Measurements from ENCODE around the gene EPAS1. TPM values are rescaled to one million over a fixed set of nuclear protein-coding genes. Genes with fewer than 3 reads are reported as not detected.

Gene EPAS1
- total RNA-seq, 1 donor from 2014 or later: 280 TPM

DNA sequence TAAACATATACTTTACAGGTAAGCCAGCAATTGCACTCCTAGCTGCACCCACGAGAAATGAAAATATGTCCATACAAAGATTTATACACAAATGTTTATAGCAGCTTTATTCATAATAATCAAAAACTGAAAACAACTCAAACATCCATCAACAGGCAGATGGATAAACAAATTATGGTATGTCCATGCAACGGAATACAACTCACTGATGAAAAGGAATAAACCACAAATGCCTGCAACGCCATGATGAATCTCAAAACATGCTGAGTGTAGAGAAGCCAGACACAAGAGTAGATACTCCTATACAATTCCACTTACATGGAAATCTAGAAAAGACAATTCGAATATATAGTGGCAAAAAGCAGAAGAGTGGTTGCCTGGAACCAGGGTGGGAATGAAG, 76.0 kb downstream of the EPAS1 start:
- peak overlapping the region; percentile 28 for H3K4me3 Mint-ChIP-seq (ENCODE audit: unreplicated experiment)
- no peak for DNase-seq (ENCODE audit: low spot score)
- peaks cover 9% of the 10 kb centered on the region for H3K4me1 Mint-ChIP-seq (ENCODE audit: unreplicated experiment)
- peaks cover 4% of the 10 kb centered on the region for H3K27me3 Mint-ChIP-seq (ENCODE audit: unreplicated experiment)
- H3K27ac Mint-ChIP-seq (ENCODE audit: unreplicated experiment): peak overlapping the region; percentile 19
- H3K36me3 Mint-ChIP-seq (ENCODE audit: low read depth, unreplicated experiment): peaks cover 68% of the 10 kb centered on the region
- H3K9me3 Mint-ChIP-seq (ENCODE audit: unreplicated experiment): no peaks in the 10 kb centered on the region
- no peak for TF ChIP-seq CTCF (IDR thresholded peaks at IDR 0.05; ENCODE audit: unreplicated experiment)

GRCh38 chr2:46375566-46376125, 78.4 kb downstream of the EPAS1 start:
- Mint-ChIP-seq H3K27ac (ENCODE audit: unreplicated experiment) (no peak overlapping the region), H3K36me3 (ENCODE audit: low read depth, unreplicated experiment) (peaks cover 67% of the 10 kb centered on the region), H3K27me3 (ENCODE audit: unreplicated experiment) (peaks cover 7% of the 10 kb centered on the region), H3K9me3 (ENCODE audit: unreplicated experiment) (no peaks in the 10 kb centered on the region), H3K4me1 (ENCODE audit: unreplicated experiment) (peaks cover 9% of the 10 kb centered on the region), H3K4me3 (ENCODE audit: unreplicated experiment) (no peak overlapping the region)
- DNase-seq (ENCODE audit: low spot score): no peak
- TF ChIP-seq CTCF (IDR thresholded peaks at IDR 0.05; ENCODE audit: unreplicated experiment): no peak

DNA sequence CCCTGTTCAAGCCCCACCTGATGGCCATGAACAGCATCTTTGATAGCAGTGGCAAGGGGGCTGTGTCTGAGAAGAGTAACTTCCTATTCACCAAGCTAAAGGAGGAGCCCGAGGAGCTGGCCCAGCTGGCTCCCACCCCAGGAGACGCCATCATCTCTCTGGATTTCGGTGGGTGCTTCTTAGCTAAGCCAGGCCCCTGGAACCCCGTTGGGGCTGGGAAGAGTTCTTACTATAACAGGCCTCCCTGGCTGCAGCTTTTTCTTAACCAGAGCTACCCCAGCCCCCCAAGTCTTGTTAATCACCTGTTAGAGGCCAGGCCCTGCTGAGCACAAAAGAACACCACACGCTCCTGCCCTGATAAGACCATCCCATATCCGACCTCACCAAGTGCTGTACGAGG, 79.4 kb downstream of the EPAS1 start:
- Mint-ChIP-seq H3K27me3 (ENCODE audit: unreplicated experiment) (peaks cover 7% of the 10 kb centered on the region), H3K4me1 (ENCODE audit: unreplicated experiment) (peaks cover under 1% of the 10 kb centered on the region), H3K27ac (ENCODE audit: unreplicated experiment) (no peak overlapping the region), H3K4me3 (ENCODE audit: unreplicated experiment) (peak overlapping the region; percentile 47), H3K36me3 (ENCODE audit: low read depth, unreplicated experiment) (peaks cover 64% of the 10 kb centered on the region), H3K9me3 (ENCODE audit: unreplicated experiment) (no peaks in the 10 kb centered on the region)
- TF ChIP-seq CTCF (IDR thresholded peaks at IDR 0.05; ENCODE audit: unreplicated experiment): no peak
- DNase-seq (ENCODE audit: low spot score): no peak

- Mint-ChIP-seq H3K4me3 (ENCODE audit: unreplicated experiment) (peak overlapping the region; percentile 47), H3K9me3 (ENCODE audit: unreplicated experiment) (no peaks in the 10 kb centered on the region), H3K27me3 (ENCODE audit: unreplicated experiment) (peaks cover 9% of the 10 kb centered on the region), H3K27ac (ENCODE audit: unreplicated experiment) (no peak overlapping the region), H3K36me3 (ENCODE audit: low read depth, unreplicated experiment) (peaks cover 63% of the 10 kb centered on the region), H3K4me1 (ENCODE audit: unreplicated experiment) (no peaks in the 10 kb centered on the region)
- TF ChIP-seq CTCF (IDR thresholded peaks at IDR 0.05; ENCODE audit: unreplicated experiment): no peak
- DNase-seq (ENCODE audit: low spot score): no peak
Measured at GRCh38 chr2:46377101-46377581, 79.9 kb downstream of the EPAS1 start.

DNA sequence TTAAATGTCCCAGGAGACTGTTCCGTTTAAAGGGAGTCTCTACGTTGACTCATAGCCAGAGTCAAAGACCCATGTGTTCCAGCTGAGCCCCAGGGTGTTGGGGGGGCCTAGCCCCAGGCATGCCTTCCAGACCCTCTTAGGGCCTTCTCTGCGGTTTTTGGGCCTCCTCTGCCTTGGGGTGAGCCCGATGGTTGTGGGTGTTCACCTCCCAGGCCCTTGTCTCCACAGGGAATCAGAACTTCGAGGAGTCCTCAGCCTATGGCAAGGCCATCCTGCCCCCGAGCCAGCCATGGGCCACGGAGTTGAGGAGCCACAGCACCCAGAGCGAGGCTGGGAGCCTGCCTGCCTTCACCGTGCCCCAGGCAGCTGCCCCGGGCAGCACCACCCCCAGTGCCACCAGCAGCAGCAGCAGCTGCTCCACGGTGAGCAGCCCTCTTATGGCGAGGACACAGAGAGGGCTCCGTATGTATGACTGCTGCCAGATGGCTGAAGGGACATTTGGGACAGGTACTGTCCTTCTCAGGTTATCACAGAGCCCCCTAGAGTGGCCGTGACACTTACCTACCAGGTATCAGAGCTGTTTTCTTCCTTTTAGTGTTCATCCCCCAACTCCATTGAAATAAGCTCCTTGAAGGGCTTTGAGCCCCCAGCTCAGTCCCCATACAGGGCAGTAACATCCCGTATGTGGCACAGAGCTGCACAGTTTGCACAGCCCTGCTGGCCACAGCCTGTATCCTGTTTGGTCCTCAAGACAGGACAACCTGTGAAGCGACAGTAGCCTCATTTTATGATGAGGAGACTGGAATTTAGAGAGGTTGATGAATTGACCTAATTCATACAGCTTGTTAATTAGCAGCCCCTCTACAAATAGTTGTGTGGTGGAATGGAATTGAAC, 80.7 kb downstream of the EPAS1 start:
- Mint-ChIP-seq H3K4me1 (ENCODE audit: unreplicated experiment) (no peaks in the 10 kb centered on the region), H3K9me3 (ENCODE audit: unreplicated experiment) (no peaks in the 10 kb centered on the region), H3K27me3 (ENCODE audit: unreplicated experiment) (peaks cover 14% of the 10 kb centered on the region), H3K27ac (ENCODE audit: unreplicated experiment) (no peak overlapping the region), H3K4me3 (ENCODE audit: unreplicated experiment) (peak overlapping the region; percentile 71), H3K36me3 (ENCODE audit: low read depth, unreplicated experiment) (peaks cover 63% of the 10 kb centered on the region)
- no peak for TF ChIP-seq CTCF (IDR thresholded peaks at IDR 0.05; ENCODE audit: unreplicated experiment)
- no peak for DNase-seq (ENCODE audit: low spot score)

Measured in endothelial cell (in vitro differentiated cells).